OCI-LY1 (cell line): ENCODE results near the gene LIFR.

ENCODE experiments used
- H2AFZ ChIP-seq: fragments of 200-600 bp; sonication (generic), shearing (Covaris generic); 2 replicates; pipeline ENCODE4 v1.6.0; 2014; ENCODE audit warnings: antibody characterized with exemption, mild to moderate bottlenecking, low read length
- H3F3A ChIP-seq: fragments of 200-600 bp; sonication (generic), shearing (Covaris generic); 2 replicates; pipeline ENCODE4 v1.6.0; 2014; ENCODE audit warnings: mild to moderate bottlenecking, antibody characterized with exemption, low read length, moderate library complexity; ENCODE audit not compliant: insufficient read depth
- H3K27ac ChIP-seq: fragments of 200-600 bp; sonication (generic); 2 replicates; pipeline ENCODE4 v1.5.1; 2014; ENCODE audit warnings: low read length, mixed run types, mild to moderate bottlenecking, low read depth; ENCODE audit not compliant: poor library complexity, severe bottlenecking
- H3K27me3 ChIP-seq: fragments of 200-600 bp; sonication (generic); 2 replicates; pipeline ENCODE4 v1.6.0; 2014; ENCODE audit warnings: antibody characterized with exemption, mild to moderate bottlenecking, low read length, moderate library complexity; ENCODE audit not compliant: insufficient read depth
- H3K36me3 ChIP-seq: fragments of 200-600 bp; sonication (generic); 2 replicates; pipeline ENCODE4 v1.6.1; 2014; ENCODE audit warnings: mild to moderate bottlenecking, antibody characterized with exemption, low read length, moderate library complexity, mixed read lengths; ENCODE audit not compliant: insufficient read depth
- H3K4me1 ChIP-seq: fragments of 200-600 bp; sonication (generic); 2 replicates; pipeline ENCODE4 v1.5.1; 2014; ENCODE audit warnings: mild to moderate bottlenecking, low read length, moderate library complexity; ENCODE audit not compliant: insufficient read depth, severe bottlenecking
- H3K4me2 ChIP-seq: fragments of 200-600 bp; sonication (generic), shearing (Covaris generic); 2 replicates; pipeline ENCODE4 v1.6.1; 2014; ENCODE audit warnings: low read length
- H3K4me3 ChIP-seq: fragments of 200-600 bp; sonication (generic); 2 replicates; pipeline ENCODE4 v1.5.1; 2014; ENCODE audit warnings: low read length, low read depth, mild to moderate bottlenecking, mixed read lengths; ENCODE audit not compliant: poor library complexity, severe bottlenecking
- H3K79me2 ChIP-seq: fragments of 200-600 bp; shearing (Covaris generic); 2 replicates; pipeline ENCODE4 v1.6.1; 2016; ENCODE audit warnings: mixed run types, low read length, mixed read lengths; ENCODE audit not compliant: insufficient read depth
- H3K9ac ChIP-seq: fragments of 200-600 bp; sonication (generic), shearing (Covaris generic); 2 replicates; pipeline ENCODE4 v1.6.1; 2014; ENCODE audit warnings: mild to moderate bottlenecking, low read length, mixed read lengths
- H3K9me2 ChIP-seq: fragments of 200-600 bp; sonication (generic), shearing (Covaris generic); 2 replicates; pipeline ENCODE4 v1.6.1; 2014; ENCODE audit warnings: low read depth, mild to moderate bottlenecking, low read length, mixed read lengths
- H3K9me3 ChIP-seq: fragments of 200-600 bp; shearing (Covaris generic); 2 replicates; pipeline ENCODE4 v1.6.1; 2014; ENCODE audit warnings: low read length, mixed read lengths
- H4K20me1 ChIP-seq: fragments of 200-600 bp; sonication (generic), shearing (Covaris generic); 2 replicates; pipeline ENCODE4 v1.6.0; 2016; ENCODE audit warnings: mild to moderate bottlenecking, low read length; ENCODE audit not compliant: insufficient read depth
- EZH2 ChIP-seq: fragments of 200-600 bp; sonication (generic), shearing (Covaris generic); IDR thresholded peaks from 2 replicates; pipeline ENCODE4 v1.8.0; 2017; ENCODE audit warnings: borderline replicate concordance, mixed run types, mild to moderate bottlenecking, antibody characterized with exemption, low read length, moderate library complexity, mixed read lengths
- TF ChIP-seq, protein P1 (sequence below): fragments of 200-600 bp; sonication (generic), shearing (Covaris generic); IDR thresholded peaks from 2 replicates; pipeline ENCODE4 v1.5.1; 2017; ENCODE audit warnings: mild to moderate bottlenecking, antibody characterized with exemption, low read length, moderate library complexity, mixed read lengths

The LIFR gene

DNA sequence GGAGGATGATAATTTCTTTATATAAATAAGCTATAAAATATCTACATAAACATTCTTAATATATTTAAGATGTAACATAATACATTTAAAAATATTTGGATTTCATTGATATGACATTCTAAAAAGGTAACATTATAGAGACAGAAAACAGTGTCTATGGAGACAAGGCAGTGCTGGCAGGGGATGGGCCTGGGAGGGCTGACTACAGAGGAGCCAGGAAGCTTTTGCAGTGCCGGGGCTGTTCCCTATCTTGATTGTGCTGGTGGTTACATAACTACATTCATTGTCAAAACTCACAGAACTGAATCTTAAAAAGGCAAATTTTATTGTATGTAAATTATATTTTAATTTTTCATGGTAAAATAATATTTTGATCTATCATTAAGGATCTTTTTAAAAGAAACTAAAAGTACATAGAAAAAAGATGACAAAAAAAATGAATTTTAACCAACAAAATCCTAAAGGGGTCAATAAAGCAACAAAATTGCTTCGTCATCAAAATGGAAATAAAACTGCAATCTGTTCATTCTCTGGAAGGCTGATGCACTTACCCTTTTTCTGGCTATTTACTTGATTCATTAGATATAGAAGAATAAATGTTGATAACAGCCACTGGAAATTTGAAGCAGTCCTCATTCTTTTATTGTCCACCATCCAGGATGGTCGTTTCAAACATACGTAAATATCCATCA lies 26.3 kb downstream of the LIFR start:
- no peak overlapping the region for H3K9ac ChIP-seq
- H3K9me3 ChIP-seq, result no peaks in the 10 kb centered on the region
- H3K27me3 ChIP-seq, result no peaks in the 10 kb centered on the region
- no peaks in the 10 kb centered on the region for H3K36me3 ChIP-seq
- H3F3A ChIP-seq, result no peaks in the 10 kb centered on the region
- no peaks in the 10 kb centered on the region for H3K79me2 ChIP-seq
- no peak overlapping the region for H3K4me3 ChIP-seq
- no peak for TF ChIP-seq EZH2
- TF ChIP-seq, protein P1, sequence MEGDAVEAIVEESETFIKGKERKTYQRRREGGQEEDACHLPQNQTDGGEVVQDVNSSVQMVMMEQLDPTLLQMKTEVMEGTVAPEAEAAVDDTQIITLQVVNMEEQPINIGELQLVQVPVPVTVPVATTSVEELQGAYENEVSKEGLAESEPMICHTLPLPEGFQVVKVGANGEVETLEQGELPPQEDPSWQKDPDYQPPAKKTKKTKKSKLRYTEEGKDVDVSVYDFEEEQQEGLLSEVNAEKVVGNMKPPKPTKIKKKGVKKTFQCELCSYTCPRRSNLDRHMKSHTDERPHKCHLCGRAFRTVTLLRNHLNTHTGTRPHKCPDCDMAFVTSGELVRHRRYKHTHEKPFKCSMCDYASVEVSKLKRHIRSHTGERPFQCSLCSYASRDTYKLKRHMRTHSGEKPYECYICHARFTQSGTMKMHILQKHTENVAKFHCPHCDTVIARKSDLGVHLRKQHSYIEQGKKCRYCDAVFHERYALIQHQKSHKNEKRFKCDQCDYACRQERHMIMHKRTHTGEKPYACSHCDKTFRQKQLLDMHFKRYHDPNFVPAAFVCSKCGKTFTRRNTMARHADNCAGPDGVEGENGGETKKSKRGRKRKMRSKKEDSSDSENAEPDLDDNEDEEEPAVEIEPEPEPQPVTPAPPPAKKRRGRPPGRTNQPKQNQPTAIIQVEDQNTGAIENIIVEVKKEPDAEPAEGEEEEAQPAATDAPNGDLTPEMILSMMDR, result no peak
- H3K4me1 ChIP-seq, result no peaks in the 10 kb centered on the region
- no peaks in the 10 kb centered on the region for H4K20me1 ChIP-seq
- H3K27ac ChIP-seq, result no peak overlapping the region
- no peak overlapping the region for H2AFZ ChIP-seq
- H3K4me2 ChIP-seq, result no peak overlapping the region
- no peaks in the 10 kb centered on the region for H3K9me2 ChIP-seq

GRCh38 chr5:38528162-38528703 lies 28.2 kb downstream of the LIFR start:
- Histone ChIP-seq H3K4me2 (no peak overlapping the region), H3K9me2 (no peaks in the 10 kb centered on the region)

DNA sequence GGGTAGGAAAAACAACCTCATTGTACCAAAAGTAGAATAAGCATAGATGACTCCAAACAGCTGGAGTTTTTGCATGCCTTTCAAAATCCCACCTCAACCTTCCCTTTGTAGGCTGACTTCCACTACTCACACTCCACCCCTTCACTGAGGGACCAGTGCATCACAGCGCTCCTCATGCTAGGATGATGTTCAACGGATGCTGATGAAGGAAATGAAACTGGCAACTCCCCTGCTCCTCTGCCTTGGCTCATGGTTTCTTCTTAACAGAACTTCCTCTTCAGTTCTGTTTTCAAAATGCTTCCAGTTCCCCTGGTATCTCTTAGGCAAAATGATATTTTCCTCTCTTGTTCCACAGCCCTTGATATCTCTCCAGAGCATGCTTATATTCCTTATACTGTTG lies 29.0 kb downstream of the LIFR start:
- H3K4me2 ChIP-seq, result no peak overlapping the region
- H3K9ac ChIP-seq, result no peak overlapping the region
- H2AFZ ChIP-seq, result no peak overlapping the region
- H3K79me2 ChIP-seq, result no peaks in the 10 kb centered on the region
- no peaks in the 10 kb centered on the region for H3K4me1 ChIP-seq
- H3K27ac ChIP-seq, result no peak overlapping the region
- H3F3A ChIP-seq, result no peaks in the 10 kb centered on the region
- TF ChIP-seq EZH2, result no peak
- TF ChIP-seq, protein P1, result no peak
- H3K9me3 ChIP-seq, result no peaks in the 10 kb centered on the region
- H3K36me3 ChIP-seq, result no peaks in the 10 kb centered on the region
- no peak overlapping the region for H3K4me3 ChIP-seq
- H3K9me2 ChIP-seq, result no peaks in the 10 kb centered on the region
- no peaks in the 10 kb centered on the region for H4K20me1 ChIP-seq
- no peaks in the 10 kb centered on the region for H3K27me3 ChIP-seq

More at GRCh38 chr5:38528162-38528703, 28.2 kb downstream of the LIFR start:
- H3K79me2 ChIP-seq, result no peaks in the 10 kb centered on the region
- no peaks in the 10 kb centered on the region for H3F3A ChIP-seq
- no peaks in the 10 kb centered on the region for H3K27me3 ChIP-seq
- TF ChIP-seq, protein P1, result no peak
- TF ChIP-seq EZH2, result no peak
- H4K20me1 ChIP-seq, result no peaks in the 10 kb centered on the region
- H3K36me3 ChIP-seq, result no peaks in the 10 kb centered on the region
- H3K4me3 ChIP-seq, result no peak overlapping the region
- no peak overlapping the region for H3K27ac ChIP-seq
- no peak overlapping the region for H2AFZ ChIP-seq
- H3K9ac ChIP-seq, result no peak overlapping the region
- H3K4me1 ChIP-seq, result no peaks in the 10 kb centered on the region
- no peaks in the 10 kb centered on the region for H3K9me3 ChIP-seq
